AG04449 (cell line): Measurements from ENCODE around the gene SGIP1.

Source experiments
- CTCF ChIA-PET: fragments of 350-600 bp; formaldehyde crosslinking; extraction: SDS; loops from one replicate; lab custom pipeline; 2021; ENCODE audit warnings: antibody characterized with exemption; lab: Yijun Ruan, JAX
- POLR2A ChIA-PET: fragments of 400-600, 350-600 bp; formaldehyde crosslinking; extraction: SDS; loops from one replicate; lab custom pipeline; 2020; ENCODE audit warnings: antibody characterized with exemption, inconsistent platforms; lab: Yijun Ruan, JAX
- DNase-seq: peaks from one replicate; pipeline ENCODE4 v3.0.0-alpha.2; 2010; ENCODE audit warnings: low read depth, low spot score
- H3K4me3 ChIP-seq: 2 replicates; pipeline ENCODE4 v1.5.1; 2011; ENCODE audit warnings: low read depth, mild to moderate bottlenecking, control low read depth, low read length
- CTCF ChIP-seq: IDR thresholded peaks from one replicate; pipeline ENCODE4 v1.5.1; 2011; ENCODE audit warnings: mild to moderate bottlenecking, moderate library complexity, low read length, control low read depth, inconsistent platforms; ENCODE audit not compliant: insufficient read depth; ENCODE audit errors: missing control alignments

SGIP1 gene

DNA sequence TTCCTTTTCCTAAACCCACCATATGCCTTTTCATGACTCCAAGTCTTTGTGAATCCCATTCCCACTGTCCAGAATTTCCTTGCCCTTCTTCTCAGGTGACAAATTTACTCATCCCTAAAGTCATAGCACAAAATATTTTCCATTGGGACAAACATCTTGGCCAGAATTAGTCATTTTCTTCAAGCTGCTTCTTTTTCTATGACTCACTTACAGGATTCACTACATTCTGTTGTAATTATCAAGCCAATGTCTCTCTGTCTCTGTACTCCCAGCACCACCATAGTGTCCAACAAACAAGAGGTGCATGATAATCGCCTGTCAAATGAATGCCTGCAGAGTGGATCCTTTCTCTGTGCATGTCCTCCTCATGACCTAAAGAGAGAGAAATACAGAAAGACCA lies 37.8 kb downstream of the SGIP1 start:
- no peak overlapping the region for H3K4me3 ChIP-seq
- peak; percentile 38 for DNase-seq
- no peak for TF ChIP-seq CTCF
- CTCF ChIA-PET, result interaction anchor here (1.3 kb wide), 2 partner anchors 14 to 68 kb away, joined by 3 read pairs; no protein-coding TSS in a partner anchor
- POLR2A ChIA-PET, result no interaction called here

GRCh38 chr1:66575739-66576138 lies 41.8 kb downstream of the SGIP1 start:
- DNase-seq, result peak; percentile 65
- POLR2A ChIA-PET, result no interaction called here
- no peak for TF ChIP-seq CTCF
- no peak overlapping the region for H3K4me3 ChIP-seq
- CTCF ChIA-PET, result no interaction called here

GRCh38 chr1:66576645-66577044 lies 42.7 kb downstream of the SGIP1 start:
- CTCF ChIA-PET, result interaction anchor here (0.9 kb wide), 1 partner anchor 43 kb away, joined by 3 read pairs; no protein-coding TSS in a partner anchor
- POLR2A ChIA-PET, result no interaction called here
- no peak overlapping the region for H3K4me3 ChIP-seq
- DNase-seq, result no peak
- no peak for TF ChIP-seq CTCF

- TF ChIP-seq CTCF, result no peak
- ChIA-PET CTCF (no interaction called here), POLR2A (no interaction called here)
- H3K4me3 ChIP-seq, result no peak overlapping the region
- DNase-seq, result no peak
These were observed 44.9 kb downstream of the SGIP1 start for GRCh38 chr1:66578841-66579240.

GRCh38 chr1:66580081-66580480 lies 46.1 kb downstream of the SGIP1 start:
- H3K4me3 ChIP-seq, result no peak overlapping the region
- no peak for DNase-seq
- CTCF ChIA-PET, result no interaction called here
- TF ChIP-seq CTCF, result no peak
- POLR2A ChIA-PET, result no interaction called here

DNA sequence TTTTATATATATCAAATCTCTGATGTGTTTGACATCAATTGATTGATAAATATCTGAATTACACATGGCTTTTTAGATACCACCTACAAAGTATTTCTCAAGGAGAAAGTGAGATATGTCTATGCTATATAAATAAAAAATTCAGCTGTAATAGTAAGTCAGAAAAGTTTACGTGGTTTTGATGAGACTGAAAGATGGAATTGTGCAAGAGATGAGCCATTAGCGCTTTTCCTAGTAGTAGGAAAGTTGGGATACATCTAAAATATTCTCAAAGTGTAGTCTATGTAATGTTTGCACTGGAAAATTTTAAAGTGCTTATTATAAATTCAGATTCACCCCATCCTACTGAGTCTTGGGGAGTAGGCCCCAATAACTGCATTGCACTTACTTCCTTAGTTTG lies 49.1 kb downstream of the SGIP1 start:
- ChIA-PET POLR2A (no interaction called here), CTCF (interaction anchor here (1.1 kb wide), 1 partner anchor 144 kb away, joined by 3 read pairs; no protein-coding TSS in a partner anchor)
- DNase-seq, result no peak
- H3K4me3 ChIP-seq, result no peak overlapping the region
- TF ChIP-seq CTCF, result no peak
